Measurements from ENCODE around the gene ZNF205.
"Not testable (repeated sequence)": the region's sequence is repeated elsewhere in the genome, so short reads cannot be mapped to it uniquely, and the experiment has no call there.

ZNF205 gene

GRCh38 chr16:3135126-3135715 lies 22.8 kb downstream of the ZNF205 start:
- DNase-seq, result peak; percentile 26

DNA sequence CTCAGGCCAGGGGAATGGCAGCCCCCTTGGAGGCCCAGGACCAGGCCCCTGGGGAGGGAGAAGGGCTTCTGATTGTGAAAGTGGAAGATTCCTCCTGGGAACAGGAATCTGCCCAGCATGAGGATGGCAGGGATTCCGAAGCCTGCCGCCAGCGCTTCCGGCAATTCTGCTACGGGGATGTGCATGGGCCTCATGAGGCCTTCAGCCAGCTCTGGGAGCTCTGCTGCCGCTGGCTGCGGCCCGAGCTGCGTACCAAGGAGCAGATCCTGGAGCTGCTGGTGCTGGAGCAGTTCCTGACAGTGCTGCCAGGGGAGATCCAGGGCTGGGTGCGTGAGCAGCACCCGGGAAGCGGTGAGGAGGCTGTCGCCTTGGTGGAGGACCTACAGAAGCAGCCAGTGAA lies 24.9 kb downstream of the ZNF205 start:
- no peak for DNase-seq

- DNase-seq, result no peak
Measured at GRCh38 chr16:3138342-3138741, 26.0 kb downstream of the ZNF205 start.

GRCh38 chr16:3138823-3139426 lies 26.5 kb downstream of the ZNF205 start:
- DNase-seq, result no peak

- DNase-seq, result not testable (repeated sequence)
Measured at GRCh38 chr16:3139561-3139960, 27.2 kb downstream of the ZNF205 start.

GRCh38 chr16:3140603-3141427 lies 28.4 kb downstream of the ZNF205 start:
- DNase-seq, result no peak

DNA sequence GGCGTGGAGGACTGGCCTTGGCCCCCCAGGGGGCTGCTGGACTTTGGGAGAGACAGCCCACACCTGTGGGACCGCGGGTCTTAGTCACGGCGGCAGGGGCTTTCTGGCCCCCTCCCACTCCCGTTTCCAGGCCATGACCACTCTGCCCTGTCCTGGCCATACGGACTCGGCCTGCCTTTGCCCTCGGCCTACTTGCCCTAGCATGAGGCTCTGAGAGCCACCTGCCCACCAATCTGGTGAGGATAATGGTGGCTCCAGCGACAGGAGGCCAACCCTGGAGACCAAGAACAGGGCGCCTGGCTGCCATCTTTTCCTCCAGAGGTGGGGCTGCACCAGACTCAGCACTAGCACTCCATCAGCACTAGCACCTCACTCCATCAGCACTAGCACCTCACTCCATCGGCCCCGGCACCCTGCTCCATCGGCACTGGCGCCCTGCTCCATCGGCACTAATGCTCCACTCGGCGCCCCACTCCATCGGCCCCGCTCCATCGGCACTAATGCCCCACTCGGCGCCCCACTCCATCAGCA lies 29.5 kb downstream of the ZNF205 start:
- no peak for DNase-seq

- DNase-seq, result no peak
Measured at GRCh38 chr16:3142327-3142726, 29.9 kb downstream of the ZNF205 start.

GRCh38 chr16:3142770-3143169 lies 30.4 kb downstream of the ZNF205 start:
- no peak for DNase-seq

- DNase-seq, result no peak
Measured at GRCh38 chr16:3143189-3143588, 30.8 kb downstream of the ZNF205 start.

- DNase-seq, result no peak
Measured at GRCh38 chr16:3143598-3144320, 31.4 kb downstream of the ZNF205 start.

DNA sequence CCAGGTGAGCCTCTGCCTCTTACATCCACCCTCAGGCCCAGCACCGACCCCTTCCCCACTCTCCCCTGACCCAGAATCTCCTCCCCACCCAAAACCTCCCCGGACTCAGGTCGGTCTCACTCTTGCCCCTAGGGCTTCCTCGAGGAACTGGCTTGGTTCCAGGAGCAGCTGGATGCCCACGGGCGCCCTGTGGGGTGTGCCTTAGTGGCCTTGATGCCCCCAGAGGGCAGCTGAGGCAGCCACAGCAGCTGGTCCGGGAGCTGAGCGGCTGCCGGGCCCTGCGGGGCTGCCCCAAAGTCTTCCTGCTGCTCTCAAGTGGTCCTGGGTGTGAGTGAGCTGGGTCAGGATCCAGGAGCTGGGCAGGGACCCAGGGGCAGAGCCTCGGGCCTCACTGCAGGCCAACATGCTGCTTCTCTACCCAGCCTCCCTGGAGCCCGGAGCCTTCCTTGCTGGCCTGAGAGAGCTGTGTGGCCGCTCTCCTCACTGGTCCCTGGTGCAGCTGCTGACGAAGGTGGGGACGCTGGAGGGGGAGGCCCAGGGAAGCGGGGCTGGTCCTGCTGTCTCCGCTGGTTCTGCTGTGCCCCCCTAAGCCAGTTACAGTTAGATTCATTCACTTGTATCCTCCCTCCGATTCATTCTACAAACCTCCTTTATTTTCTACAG lies 32.1 kb downstream of the ZNF205 start:
- no peak for DNase-seq

- DNase-seq, result no peak
Measured at GRCh38 chr16:3145151-3145550, 32.8 kb downstream of the ZNF205 start.

DNA sequence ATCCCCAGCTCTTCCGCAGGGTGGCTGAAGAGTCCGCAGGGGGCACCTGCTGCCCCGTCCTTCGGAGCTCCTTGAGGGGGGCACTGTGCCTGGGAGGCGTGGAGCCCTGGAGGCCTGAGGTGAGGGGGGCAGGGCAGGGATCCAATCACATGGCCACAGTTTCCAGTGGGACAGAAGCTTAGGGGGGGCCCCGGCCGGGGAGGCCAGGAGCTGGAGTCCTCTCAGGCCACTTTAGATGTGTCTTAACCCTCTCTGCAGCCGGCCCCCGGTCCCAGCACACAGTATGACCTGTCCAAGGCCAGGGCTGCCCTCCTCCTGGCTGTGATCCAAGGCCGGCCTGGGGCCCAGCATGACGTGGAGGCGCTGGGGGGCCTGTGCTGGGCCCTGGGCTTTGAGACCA lies 33.3 kb downstream of the ZNF205 start:
- no peak for DNase-seq

DNA sequence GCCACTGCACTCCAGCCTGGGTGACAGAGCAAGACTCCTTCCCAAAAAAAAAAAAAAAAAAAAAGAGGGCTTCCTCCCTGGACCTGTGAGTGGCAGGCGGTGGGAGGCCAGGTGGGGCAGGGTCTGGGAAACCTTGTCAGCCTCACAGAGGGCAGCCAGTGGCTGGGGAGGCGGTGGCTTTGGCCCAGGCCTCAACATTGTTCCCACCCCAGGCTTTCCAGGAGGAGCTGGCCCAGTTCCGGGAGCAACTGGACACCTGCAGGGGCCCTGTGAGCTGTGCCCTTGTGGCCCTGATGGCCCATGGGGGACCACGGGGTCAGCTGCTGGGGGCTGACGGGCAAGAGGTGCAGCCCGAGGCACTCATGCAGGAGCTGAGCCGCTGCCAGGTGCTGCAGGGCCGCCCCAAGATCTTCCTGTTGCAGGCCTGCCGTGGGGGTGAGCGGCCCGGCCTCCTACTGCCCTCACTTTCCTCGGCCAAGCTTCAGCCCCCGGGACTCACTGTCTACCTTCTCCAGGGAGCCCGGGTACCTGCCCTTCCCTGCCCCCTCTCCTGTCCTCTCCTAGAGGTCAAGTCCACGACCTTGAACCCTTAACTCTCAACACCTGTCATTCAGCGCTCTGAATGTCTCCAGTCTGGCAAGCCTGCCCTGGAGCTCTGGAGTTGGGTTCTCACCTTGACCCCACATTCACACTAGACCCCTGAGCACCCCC lies 34.8 kb downstream of the ZNF205 start:
- DNase-seq, result no peak

DNA sequence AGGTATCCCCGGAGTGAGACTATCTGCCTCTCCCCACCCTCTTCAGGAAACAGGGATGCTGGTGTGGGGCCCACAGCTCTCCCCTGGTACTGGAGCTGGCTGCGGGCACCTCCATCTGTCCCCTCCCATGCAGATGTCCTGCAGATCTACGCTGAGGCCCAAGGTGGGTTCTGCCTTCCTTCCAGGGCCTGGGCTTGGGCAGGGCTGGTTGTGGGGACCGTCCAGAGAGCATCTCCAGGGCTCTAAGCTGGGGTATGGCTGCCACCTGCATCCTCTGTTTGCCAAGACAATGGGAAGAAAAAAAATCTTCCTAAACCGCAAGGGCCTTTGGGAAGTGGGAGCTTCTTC lies 35.3 kb downstream of the ZNF205 start:
- DNase-seq, result no peak

DNA sequence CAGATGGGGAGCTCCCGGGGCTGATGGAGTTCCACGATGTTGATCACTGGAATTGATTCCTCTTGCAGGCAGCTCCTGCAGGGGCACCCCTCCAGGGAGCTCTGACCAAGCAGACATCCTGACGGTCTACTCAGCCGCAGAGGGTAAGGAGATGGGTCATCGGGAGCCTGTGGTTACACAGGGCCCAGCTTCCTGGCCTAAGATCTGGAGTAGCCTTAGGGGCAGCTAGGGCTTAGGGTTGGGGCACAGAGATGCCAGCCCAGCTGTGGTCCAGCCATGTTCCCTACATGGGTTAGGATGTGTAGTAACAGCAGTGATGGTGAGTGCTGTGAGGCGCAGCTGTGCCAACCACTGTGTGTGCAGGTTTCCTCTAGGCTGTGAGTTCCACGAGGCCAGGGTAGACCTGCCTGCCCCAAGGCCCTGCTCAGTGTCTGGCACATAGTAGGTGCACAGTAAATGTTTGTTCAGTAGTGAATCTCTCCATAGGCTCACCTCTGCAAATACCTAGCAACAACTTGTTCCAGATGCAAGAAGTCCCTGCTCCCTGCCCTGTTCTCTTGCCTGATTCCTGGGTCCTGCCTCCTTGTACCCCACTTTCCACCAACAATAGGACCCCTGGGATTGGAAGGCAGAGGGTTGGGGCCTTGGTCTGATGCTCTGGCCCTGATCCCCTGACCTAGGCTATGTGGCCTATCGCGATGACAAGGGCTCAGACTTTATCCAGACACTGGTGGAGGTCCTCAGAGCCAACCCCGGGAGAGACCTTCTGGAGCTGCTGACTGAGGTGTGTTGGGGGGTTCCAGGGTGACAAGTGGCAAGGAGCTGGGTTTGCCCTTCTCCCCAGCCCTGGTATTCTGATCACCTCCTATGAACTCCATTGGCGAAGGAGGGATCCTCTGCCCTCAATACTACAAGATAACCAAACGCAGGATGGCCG lies 36.1 kb downstream of the ZNF205 start:
- DNase-seq, result no peak

DNA sequence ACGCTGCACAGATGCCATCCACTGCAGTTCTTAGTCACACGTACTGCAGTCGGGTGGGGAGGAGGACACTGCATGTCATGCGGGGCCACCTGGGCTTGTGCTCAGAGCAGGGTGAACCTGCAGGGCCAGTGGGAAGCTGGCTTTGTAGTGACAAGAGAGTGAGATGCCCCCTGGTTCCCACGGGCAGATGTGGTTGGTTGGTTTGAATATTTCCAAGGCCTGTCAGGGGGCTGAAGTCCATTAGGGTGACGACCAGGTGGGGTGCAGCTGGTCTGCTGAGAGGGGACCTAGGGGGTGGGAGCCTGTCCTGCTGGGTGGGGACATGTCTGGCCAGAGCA lies 36.8 kb downstream of the ZNF205 start:
- DNase-seq, result no peak

GRCh38 chr16:3149630-3150345 lies 37.4 kb downstream of the ZNF205 start:
- peak; percentile 39 for DNase-seq
